Activated naive CD4-positive, alpha-beta T cell treated with anti-CD3 and anti-CD28 coated beads, Interleukin-2, amount 10 ng/mL, durations not matched to agents 7 days and 5 days (primary cell): ENCODE data around the gene MED28.

Experiments used
- CTCF ChIA-PET: fragments of 350-600 bp; sonication (Branson Sonifier 250); formaldehyde crosslinking; loops from one replicate; lab custom pipeline; 2021; ENCODE audit warnings: antibody characterized with exemption; lab: Charles Lee
- DNase-seq: peaks from one replicate; pipeline ENCODE4 v3.0.0-alpha.2; 2020
- H3K27ac Mint-ChIP-seq: one replicate; pipeline ENCODE4 v1.8.0; 2021; ENCODE audit warnings: mild to moderate bottlenecking, moderate library complexity, mixed read lengths
- H3K27me3 Mint-ChIP-seq: one replicate; pipeline ENCODE4 v1.8.0; 2021; ENCODE audit warnings: mild to moderate bottlenecking, mixed read lengths
- H3K36me3 Mint-ChIP-seq: one replicate; pipeline ENCODE4 v1.8.0; 2021; ENCODE audit warnings: mixed read lengths
- H3K4me1 Mint-ChIP-seq: one replicate; pipeline ENCODE4 v1.8.0; 2021; ENCODE audit warnings: mixed read lengths
- H3K4me3 Mint-ChIP-seq: one replicate; pipeline ENCODE4 v1.8.0; 2021; ENCODE audit warnings: mild to moderate bottlenecking, moderate library complexity, mixed read lengths
- H3K9me3 Mint-ChIP-seq: one replicate; pipeline ENCODE4 v1.8.0; 2021; ENCODE audit warnings: mixed read lengths

Gene MED28

DNA sequence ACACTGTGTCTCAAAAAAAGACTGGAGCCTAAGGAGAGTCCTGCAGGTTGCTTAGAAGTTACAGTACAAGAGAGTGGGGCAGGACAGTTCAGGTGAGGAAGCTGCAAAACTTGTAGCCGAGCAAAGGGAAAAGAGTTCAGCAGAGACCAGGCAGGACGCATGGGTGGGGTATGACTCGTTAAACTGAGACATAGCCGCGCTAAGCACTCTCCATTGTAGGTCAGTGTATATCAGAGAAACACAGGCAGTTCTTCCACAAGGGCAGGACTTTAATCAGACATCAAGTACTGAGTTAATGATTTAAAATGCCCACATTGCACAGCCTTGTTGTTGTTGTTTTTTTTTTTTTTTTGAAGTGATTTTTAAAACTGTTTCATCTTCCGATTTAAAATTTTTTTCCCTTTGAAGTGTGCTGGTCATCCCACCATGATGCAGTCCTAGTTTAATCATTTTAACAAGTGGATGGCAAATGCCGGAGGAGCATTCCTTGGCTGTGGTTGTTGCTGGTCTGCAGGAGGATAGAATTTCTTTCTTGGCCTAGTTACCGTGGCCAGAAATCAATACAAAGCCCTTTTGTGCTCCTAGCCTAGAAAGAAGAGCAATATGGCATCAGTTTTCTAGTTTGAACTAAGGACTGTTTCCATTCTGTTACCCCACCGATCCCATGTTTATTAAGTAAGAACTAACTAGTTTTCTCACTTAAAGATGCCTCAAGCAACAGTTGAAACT, 27.2 kb upstream of the MED28 start:
- Mint-ChIP-seq H3K36me3 (peaks cover 58% of the 10 kb centered on the region), H3K4me1 (no peaks in the 10 kb centered on the region), H3K9me3 (no peaks in the 10 kb centered on the region), H3K27ac (peak overlapping the region; percentile 52), H3K4me3 (no peak overlapping the region), H3K27me3 (no peaks in the 10 kb centered on the region)
- CTCF ChIA-PET, result interaction anchor here (0.7 kb wide), 1 partner anchor 12 kb away, joined by 3 read pairs; no protein-coding TSS in a partner anchor
- no peak for DNase-seq

DNA sequence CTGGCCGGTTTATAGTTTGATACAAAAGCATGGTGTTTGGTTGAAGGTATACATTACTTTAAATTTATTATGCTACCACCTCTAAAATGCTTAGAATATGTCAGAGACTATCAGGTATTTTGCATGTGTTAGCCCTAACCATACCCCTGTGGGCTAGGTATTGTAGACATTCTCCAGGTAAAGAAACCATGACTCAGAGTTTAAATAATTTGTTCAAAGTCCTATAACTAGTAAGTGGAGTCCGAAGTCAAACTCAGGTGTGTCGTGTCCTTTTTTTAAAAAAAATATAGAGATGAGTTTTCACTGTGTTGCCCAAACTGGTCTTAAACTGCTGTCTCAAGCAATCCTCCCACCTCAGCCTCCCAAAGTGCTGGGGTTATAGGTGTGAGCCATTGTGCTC, 25.1 kb upstream of the MED28 start:
- peaks cover 59% of the 10 kb centered on the region for H3K36me3 Mint-ChIP-seq
- H3K4me3 Mint-ChIP-seq, result no peak overlapping the region
- CTCF ChIA-PET, result no interaction called here
- no peak overlapping the region for H3K27ac Mint-ChIP-seq
- no peaks in the 10 kb centered on the region for H3K4me1 Mint-ChIP-seq
- no peak for DNase-seq
- no peaks in the 10 kb centered on the region for H3K27me3 Mint-ChIP-seq
- H3K9me3 Mint-ChIP-seq, result no peaks in the 10 kb centered on the region

DNA sequence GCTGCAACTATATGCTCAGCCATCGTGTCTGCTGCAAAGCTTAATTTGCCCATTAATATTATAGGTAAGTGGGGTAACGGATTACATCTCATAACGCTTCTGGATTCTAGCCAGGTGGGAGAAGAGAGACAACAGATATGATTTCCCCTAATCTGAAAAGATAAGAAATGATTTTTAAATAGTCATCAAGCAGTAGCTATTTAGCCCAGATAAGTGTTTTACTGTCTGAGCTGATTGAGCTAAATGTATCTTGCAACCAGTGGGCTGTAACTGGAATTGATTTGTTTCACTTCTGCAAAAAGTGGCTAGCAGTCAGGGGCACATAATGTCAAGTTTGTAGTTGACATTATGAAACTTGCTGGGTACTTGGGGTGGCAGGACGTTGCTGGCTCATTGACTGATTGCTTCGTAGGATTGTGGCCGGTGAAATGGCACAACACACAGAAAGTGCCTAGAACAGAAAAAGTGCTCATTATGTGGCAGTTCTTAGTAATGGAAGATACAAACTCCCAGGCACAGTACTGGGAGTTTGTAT, 18.9 kb upstream of the MED28 start:
- DNase-seq, result no peak
- Mint-ChIP-seq H3K27ac (no peak overlapping the region), H3K4me3 (no peak overlapping the region), H3K36me3 (peaks cover 54% of the 10 kb centered on the region), H3K4me1 (no peaks in the 10 kb centered on the region), H3K27me3 (no peaks in the 10 kb centered on the region), H3K9me3 (no peaks in the 10 kb centered on the region)
- CTCF ChIA-PET, result interaction anchor here (1.2 kb wide), 1 partner anchor 209 kb away, joined by 3 read pairs; no protein-coding TSS in a partner anchor

DNA sequence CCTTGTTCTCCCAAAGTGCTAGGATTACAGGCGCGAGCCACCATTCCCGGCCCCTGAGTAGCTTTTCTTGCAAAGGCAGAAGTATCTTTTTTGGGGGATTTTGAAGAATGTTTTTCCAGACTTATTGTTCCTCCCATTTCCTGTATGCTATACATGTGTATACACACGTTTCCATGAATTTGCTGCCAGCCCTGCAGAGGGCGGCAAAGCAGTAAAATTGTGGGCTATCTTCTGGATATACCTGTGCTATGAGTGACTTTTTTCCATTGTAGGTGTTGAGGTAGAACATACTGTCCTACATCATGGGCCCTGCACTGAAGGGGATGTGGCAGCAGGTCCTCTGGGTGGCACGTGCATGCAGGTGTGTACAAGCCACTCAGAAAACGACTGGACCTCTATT, 16.9 kb upstream of the MED28 start:
- CTCF ChIA-PET, result interaction anchor here (1.0 kb wide), 1 partner anchor 16 kb away, joined by 3 read pairs; the partner anchor contains the start of gene MED28
- Mint-ChIP-seq H3K27ac (no peak overlapping the region), H3K9me3 (no peaks in the 10 kb centered on the region), H3K36me3 (peaks cover 49% of the 10 kb centered on the region), H3K4me3 (no peak overlapping the region), H3K4me1 (no peaks in the 10 kb centered on the region), H3K27me3 (no peaks in the 10 kb centered on the region)
- no peak for DNase-seq

GRCh38 chr4:17599826-17600225, 14.6 kb upstream of the MED28 start:
- Mint-ChIP-seq H3K4me3 (no peak overlapping the region), H3K9me3 (no peaks in the 10 kb centered on the region), H3K27ac (no peak overlapping the region), H3K36me3 (peaks cover 40% of the 10 kb centered on the region), H3K4me1 (no peaks in the 10 kb centered on the region), H3K27me3 (no peaks in the 10 kb centered on the region)
- CTCF ChIA-PET, result interaction anchor here (1.2 kb wide), 1 partner anchor 51 kb away, joined by 3 read pairs; no protein-coding TSS in a partner anchor
- DNase-seq, result no peak

GRCh38 chr4:17605236-17605635, 9.2 kb upstream of the MED28 start:
- H3K4me3 Mint-ChIP-seq, result no peak overlapping the region
- H3K9me3 Mint-ChIP-seq, result no peaks in the 10 kb centered on the region
- CTCF ChIA-PET, result no interaction called here
- no peak for DNase-seq
- peak overlapping the region; percentile 34 for H3K27ac Mint-ChIP-seq
- H3K4me1 Mint-ChIP-seq, result no peaks in the 10 kb centered on the region
- peaks cover 28% of the 10 kb centered on the region for H3K36me3 Mint-ChIP-seq
- no peaks in the 10 kb centered on the region for H3K27me3 Mint-ChIP-seq

GRCh38 chr4:17613761-17614415, 553 bp upstream of the MED28 start:
- CTCF ChIA-PET, result interaction anchor here (0.8 to 2.5 kb wide), 4 partner anchors 16 to 203 kb away, joined by 3 to 12 read pairs (median 4); no protein-coding TSS in a partner anchor
- H3K9me3 Mint-ChIP-seq, result no peaks in the 10 kb centered on the region
- H3K27ac Mint-ChIP-seq, result peak overlapping the region; percentile 98
- H3K36me3 Mint-ChIP-seq, result peaks cover 13% of the 10 kb centered on the region
- H3K4me1 Mint-ChIP-seq, result peaks cover 51% of the 10 kb centered on the region
- no peaks in the 10 kb centered on the region for H3K27me3 Mint-ChIP-seq
- peak; percentile 29 for DNase-seq
- H3K4me3 Mint-ChIP-seq, result peak overlapping the region; percentile 99

DNA sequence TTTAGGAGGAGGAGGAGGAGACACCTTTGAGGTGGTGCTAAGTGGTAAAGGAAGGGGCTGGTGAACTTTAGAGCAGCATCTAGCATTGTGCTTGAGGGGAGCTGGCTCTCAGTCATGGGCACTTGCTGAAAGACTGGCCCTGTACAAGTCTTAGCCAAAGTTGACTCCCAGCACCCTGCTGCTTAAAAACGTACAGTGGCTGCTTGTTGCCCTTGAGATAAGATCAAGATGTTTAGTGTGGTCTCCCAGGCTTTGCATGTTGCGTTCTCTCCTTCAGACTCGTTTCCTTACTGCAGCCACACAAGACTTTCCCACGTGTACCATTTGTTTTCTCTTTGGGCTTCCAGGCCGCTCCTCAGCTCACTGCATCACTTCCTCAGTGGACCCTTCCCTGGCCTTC, 1.8 kb downstream of the MED28 start:
- no peaks in the 10 kb centered on the region for H3K27me3 Mint-ChIP-seq
- no peaks in the 10 kb centered on the region for H3K9me3 Mint-ChIP-seq
- no peak for DNase-seq
- peaks cover 61% of the 10 kb centered on the region for H3K4me1 Mint-ChIP-seq
- H3K27ac Mint-ChIP-seq, result peak overlapping the region; percentile 3
- peak overlapping the region; percentile 42 for H3K4me3 Mint-ChIP-seq
- H3K36me3 Mint-ChIP-seq, result peaks cover 31% of the 10 kb centered on the region
- CTCF ChIA-PET, result interaction anchor here (1.5 kb wide), 1 partner anchor 67 kb away, joined by 4 read pairs; no protein-coding TSS in a partner anchor

GRCh38 chr4:17618926-17619325, 4.5 kb downstream of the MED28 start:
- Mint-ChIP-seq H3K27ac (peak overlapping the region; percentile 71), H3K4me3 (no peak overlapping the region), H3K9me3 (no peaks in the 10 kb centered on the region), H3K36me3 (peaks cover 47% of the 10 kb centered on the region), H3K4me1 (peaks cover 50% of the 10 kb centered on the region), H3K27me3 (no peaks in the 10 kb centered on the region)
- CTCF ChIA-PET, result interaction anchor here (0.8 to 1.4 kb wide), 2 partner anchors 16 to 198 kb away, joined by 3 to 4 read pairs; no protein-coding TSS in a partner anchor
- no peak for DNase-seq

DNA sequence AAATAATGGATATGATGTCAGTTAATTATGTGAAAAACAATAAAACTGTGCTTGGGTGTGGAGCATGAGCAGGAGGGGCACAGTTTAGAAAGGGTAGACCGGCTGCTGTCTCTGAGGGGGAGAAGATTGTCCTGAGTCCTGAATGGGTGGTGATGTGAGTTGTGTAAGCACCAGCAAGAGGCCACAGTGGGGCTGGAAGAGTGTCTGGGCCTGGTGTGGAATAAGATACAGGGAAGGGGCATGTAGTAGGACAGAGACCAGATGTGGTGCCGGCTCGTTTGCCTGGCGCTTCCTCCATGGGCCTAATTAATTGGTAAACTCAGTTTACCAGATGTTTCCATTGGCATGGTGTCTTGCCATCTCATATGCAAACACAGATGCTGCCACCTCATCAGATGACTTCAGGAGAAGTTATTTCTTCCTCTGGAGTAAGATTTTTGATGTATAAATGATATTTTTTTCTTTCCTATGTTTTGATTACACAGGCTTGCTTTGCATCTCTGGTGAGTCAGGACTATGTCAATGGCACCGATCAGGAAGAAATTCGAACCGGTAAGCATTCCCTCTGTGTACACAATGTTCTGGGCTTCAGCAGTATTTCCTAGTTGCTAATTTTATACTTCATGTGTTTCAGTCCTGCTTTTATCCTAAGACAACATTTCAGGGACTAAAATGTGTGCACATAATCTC, 5.1 kb downstream of the MED28 start:
- CTCF ChIA-PET, result interaction anchor here (0.8 to 1.4 kb wide), 2 partner anchors 15 to 197 kb away, joined by 3 to 4 read pairs; no protein-coding TSS in a partner anchor
- H3K4me1 Mint-ChIP-seq, result peaks cover 45% of the 10 kb centered on the region
- no peaks in the 10 kb centered on the region for H3K9me3 Mint-ChIP-seq
- H3K27me3 Mint-ChIP-seq, result no peaks in the 10 kb centered on the region
- no peak overlapping the region for H3K4me3 Mint-ChIP-seq
- DNase-seq, result no peak
- peaks cover 53% of the 10 kb centered on the region for H3K36me3 Mint-ChIP-seq
- no peak overlapping the region for H3K27ac Mint-ChIP-seq

- Mint-ChIP-seq H3K27ac (no peak overlapping the region), H3K27me3 (no peaks in the 10 kb centered on the region), H3K4me3 (no peak overlapping the region), H3K9me3 (no peaks in the 10 kb centered on the region), H3K36me3 (peaks cover 69% of the 10 kb centered on the region), H3K4me1 (peaks cover 14% of the 10 kb centered on the region)
- CTCF ChIA-PET, result no interaction called here
- no peak for DNase-seq
These were observed 9.1 kb downstream of the MED28 start for GRCh38 chr4:17623451-17624001.

DNA sequence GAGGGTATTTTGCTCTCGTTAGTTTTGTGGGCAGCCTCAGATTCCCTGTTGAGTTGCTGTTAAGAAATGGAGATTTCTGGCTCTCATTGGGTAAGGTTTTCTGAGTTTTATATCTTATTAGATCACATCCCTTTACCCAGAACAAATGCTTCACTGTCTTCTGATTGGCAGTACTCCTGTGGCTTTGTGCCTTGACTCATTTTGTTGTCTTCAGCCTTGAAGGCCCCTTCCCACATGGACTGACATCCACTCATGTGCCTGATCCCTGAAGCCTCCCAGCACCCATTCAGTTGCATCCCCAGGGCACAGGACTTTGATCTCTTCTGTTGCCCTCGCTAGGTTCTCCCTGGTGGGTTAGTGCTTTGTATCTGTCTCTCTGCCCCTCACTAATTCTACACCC, 10.4 kb downstream of the MED28 start:
- no peaks in the 10 kb centered on the region for H3K9me3 Mint-ChIP-seq
- H3K36me3 Mint-ChIP-seq, result peaks cover 66% of the 10 kb centered on the region
- H3K27ac Mint-ChIP-seq, result no peak overlapping the region

DNA sequence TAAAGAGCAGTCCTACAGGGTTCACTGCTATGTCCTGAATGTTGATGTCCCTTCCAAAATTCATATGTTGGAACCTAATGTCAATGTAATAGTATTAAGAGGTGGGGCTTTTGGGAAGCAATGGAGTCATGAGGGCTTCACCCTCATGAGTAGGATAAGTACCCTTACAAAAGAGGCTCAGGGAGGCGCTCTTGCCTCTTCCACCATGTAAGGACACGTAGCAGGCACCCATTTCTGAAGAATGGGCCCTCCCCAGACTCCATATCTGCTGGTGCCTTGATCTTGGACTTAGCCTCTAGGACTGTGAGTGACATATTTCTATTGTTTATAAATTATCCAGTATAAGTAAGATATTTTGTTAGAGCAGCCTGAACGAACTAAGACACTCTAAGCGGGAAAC, 15.8 kb downstream of the MED28 start:
- peak overlapping the region; percentile 11 for H3K27ac Mint-ChIP-seq
- CTCF ChIA-PET, result no interaction called here
- no peak overlapping the region for H3K4me3 Mint-ChIP-seq
- H3K27me3 Mint-ChIP-seq, result no peaks in the 10 kb centered on the region
- no peak for DNase-seq
- no peaks in the 10 kb centered on the region for H3K9me3 Mint-ChIP-seq
- peaks cover 55% of the 10 kb centered on the region for H3K36me3 Mint-ChIP-seq
- peaks cover 2% of the 10 kb centered on the region for H3K4me1 Mint-ChIP-seq

More for the DNA sequence above, 10.4 kb downstream of the MED28 start:
- CTCF ChIA-PET, result no interaction called here
- no peak for DNase-seq
- Mint-ChIP-seq H3K4me3 (no peak overlapping the region), H3K4me1 (peaks cover 1% of the 10 kb centered on the region), H3K27me3 (no peaks in the 10 kb centered on the region)
